Heart left ventricle (tissue), 16 donors: Measurements from ENCODE around the gene IFNA13. TPM values are rescaled to one million over a fixed set of nuclear protein-coding genes. Genes with fewer than 3 reads are reported as not detected.

ENCODE experiments used
- ATAC-seq, 4 donors: fragments of 200-7000 bp; cut with Tn5 transposase; one replicate each; pipeline ENCODE4 v1.9.1; 2020 to 2022; ENCODE audit warnings: moderate library complexity in 4 of 4, mild to moderate bottlenecking in 3 of 4, moderate number of reproducible peaks in 1 of 4
- DNase-seq, 5 donors: peaks; one replicate each; pipeline ENCODE4 v3.0.0-alpha.2; 2020
- H3K27ac ChIP-seq, 12 donors: fragments of 200-600 bp; sonication (generic) in 4 of 12; one replicate each; pipeline versions ENCODE4 v1.5.0 to v1.8.0; 2016 to 2022; ENCODE audit warnings: mild to moderate bottlenecking in 2 of 12
- H3K27me3 ChIP-seq, 9 donors: fragments of 200-600 bp; sonication (generic) in 2 of 9; one replicate each; pipeline versions ENCODE4 v1.5.1 to v1.8.0; 2016 to 2022; ENCODE audit warnings: mild to moderate bottlenecking in 3 of 9
- H3K36me3 ChIP-seq, 9 donors: fragments of 200-600 bp; sonication (generic) in 2 of 9; one replicate each; pipeline versions ENCODE4 v1.5.0 to v1.8.0; 2018 to 2022; ENCODE audit warnings: mild to moderate bottlenecking in 2 of 9
- H3K4me1 ChIP-seq, 12 donors: fragments of 200-600 bp; sonication (generic) in 4 of 12; one replicate each; pipeline versions ENCODE4 v1.5.0 to v1.8.0; 2016 to 2022; ENCODE audit warnings: mild to moderate bottlenecking in 3 of 12
- H3K4me3 ChIP-seq, 12 donors: fragments of 200-600 bp; sonication (generic) in 4 of 12; one replicate each; pipeline versions ENCODE4 v1.5.0 to v1.8.0; 2017 to 2022; ENCODE audit warnings: mild to moderate bottlenecking in 9 of 12, moderate library complexity in 4 of 12
- H3K9me3 ChIP-seq, 12 donors: fragments of 200-600 bp; sonication (generic) in 4 of 12; one replicate each; pipeline versions ENCODE4 v1.5.0 to v1.8.0; 2016 to 2022; ENCODE audit warnings: mild to moderate bottlenecking in 1 of 12
- POLR2A ChIP-seq, 2 donors: fragments of 450-650 bp; IDR thresholded peaks; one replicate each; pipeline ENCODE4 v1.6.1; 2017; ENCODE audit warnings: antibody characterized with exemption in 2 of 2, mild to moderate bottlenecking in 2 of 2, moderate library complexity in 2 of 2
- WGBS, 4 donors: extraction: QIAGEN DNeasy Blood & Tissue Kit in 2 of 4; methylation state at CpG; one replicate each; pipeline versions ENCODE4 v1.1.5 to v1.1.7; 2013 to 2018; 5-methylcytosine and 5-hydroxymethylcytosine counted together
- intact Hi-C, 10 donors: fragments of 100-400 bp; cut with DNase I; formaldehyde crosslinking; loops; one replicate each; pipeline versions ENCODE4 v1.11.1 to v1.14.2; 2022
- polyA plus RNA-seq, 2 donors: library from polyadenylated mRNA; stranded (reverse); fragments of 200-250 nt; gene quantifications; one replicate each; pipeline ENCODE4 v1.2.3, GENCODE V29; 2013
- total RNA-seq, 9 donors: library from RNA; depleted of rRNA in 2 of 9; stranded (reverse); fragments of >200 nt in 2 of 9; fragmentation: NEBNext Ultra II Directional in 3 of 9; extraction: Animal tissue kit (Norgen Biotek cat#: 25700) in 3 of 9; gene quantifications; one replicate each; pipeline versions ENCODE4 v1.1.0 to v1.2.4, GENCODE V29; 2016 to 2023
- TF ChIP-seq, protein P1 (sequence below), 12 donors: fragments of 200-600 bp; sonication (generic) in 4 of 12; IDR thresholded peaks; one replicate each; pipeline versions ENCODE4 v1.5.0 to v1.8.0; 2018 to 2022; ENCODE audit warnings: antibody characterized with exemption in 12 of 12, mild to moderate bottlenecking in 5 of 12
- donor health status: ischemic (EF 13 %, LVEDD 7.1; RV severe dilation, severe dysfunction).
- donor health status: healthy with polysubstance abuse.
- donor health status: DM: no; HTN: yes; CAD: no.
- donor health status: DM: no; HTN: no; CAD: no.
- donor health status: ischemic (EF 25% LVEDD 6.9; RV normal size, moderate dysfunction).
- donor health status: ischemic (EF 25% LVEDD 5.7; RV mildly dilated, moderate dysfunction).
- donor health status: healthy.
- donor health status: DM: yes; HTN: yes; CAD: no.
- donor health status: ischemic (EF 35%, LVEDD 5.7; RV mildly dilated, moderate dysfunction).
- donor health status: nonischemic (EF 11% LVEDD 7.7; RV severe dilation, severe dysfunction).
- donor health status: DM: yes; HTN: yes; CAD: no.
- donor health status: PGD.
- donor health status: ischemic (EF 29% LVEDD 5.4; RV normal size, mild dysfunction).
- donor health status: nonischemic (EF 23%, LVEDD 6.1; RV moderate dilation, normal function).

Gene IFNA13
- total and polyA plus RNA-seq, 11 donors: not detected

DNA sequence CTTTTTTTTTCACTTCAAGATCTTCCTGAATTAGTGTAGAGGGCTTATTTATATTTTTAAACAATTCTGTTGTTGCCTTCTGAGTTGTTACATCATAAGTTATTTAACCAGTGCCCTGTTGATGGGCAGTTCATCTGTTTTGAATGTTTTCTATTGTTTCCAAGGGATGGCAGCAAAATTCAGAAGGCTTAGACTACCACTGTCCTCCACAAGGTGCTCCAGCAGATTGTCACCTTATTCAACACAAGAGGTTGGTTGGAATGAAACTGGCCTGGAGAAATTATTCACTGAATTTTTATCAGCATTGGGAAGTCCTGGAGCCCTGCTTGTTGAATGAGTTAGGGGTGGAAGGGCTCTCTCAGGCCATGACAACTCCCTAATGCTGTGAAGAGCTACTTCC lies 31.4 kb downstream of the IFNA13 start:
- no peak overlapping the region for H3K27ac ChIP-seq
- intact Hi-C loops: loop anchor here in 4 of 10 donors (5.0 kb wide), 3 partner anchors 56 to 671 kb away; partner anchors contain the start of gene CDKN2B (in 1 of the 4)

DNA sequence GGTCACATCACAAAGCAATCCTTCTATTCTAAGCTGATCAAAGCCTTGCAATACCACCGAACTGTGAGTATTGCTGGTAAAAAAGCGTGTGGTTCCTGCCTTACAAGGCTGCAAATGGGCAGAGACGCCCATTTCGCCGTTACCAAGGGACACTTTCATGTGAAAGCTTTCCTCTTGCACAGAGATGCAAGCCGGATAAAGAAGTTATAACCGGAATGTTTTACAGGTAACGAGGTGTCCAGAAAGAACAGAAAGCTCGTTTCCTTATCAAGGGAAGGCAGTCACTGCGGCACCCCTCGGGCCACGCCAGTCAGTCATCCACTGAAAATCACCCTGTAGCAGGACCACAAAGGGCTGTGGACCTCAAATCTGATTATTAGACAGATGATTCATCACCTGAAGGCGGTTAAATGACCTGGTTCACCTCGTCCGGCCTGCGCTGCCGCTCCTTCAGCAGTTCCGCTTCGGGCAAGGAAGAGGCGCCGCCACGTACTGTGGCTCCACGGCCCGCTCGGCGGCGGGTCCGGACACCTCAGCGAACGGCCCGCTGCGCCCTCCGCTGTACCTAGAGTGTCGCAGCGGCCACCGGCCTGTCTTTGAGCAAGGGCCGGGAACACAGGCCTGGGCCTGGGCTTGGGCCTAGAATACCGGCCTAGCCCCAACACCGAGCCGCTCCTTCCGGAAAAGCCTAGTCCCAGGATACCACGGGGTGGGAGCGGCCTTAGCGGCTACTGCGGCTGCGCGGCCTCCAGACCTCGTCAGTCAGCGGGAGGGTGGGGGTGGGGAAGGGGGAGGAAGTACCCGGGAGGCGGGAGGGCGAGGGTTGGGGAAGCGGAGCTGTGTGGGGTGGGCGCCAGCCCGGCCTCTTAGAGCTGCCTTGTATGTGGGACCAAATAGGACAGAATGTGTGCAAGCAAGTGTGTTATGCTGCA lies 32.9 kb downstream of the IFNA13 start, which contains the start of gene KLHL9:
Gene KLHL9, minus strand, starts transcription at position 704 of the 932 bp plus-strand sequence. Its CDS starts 545 bp downstream, at position 159.
- intact Hi-C loops: loop anchor here in 5 of 10 donors (5.0 kb wide), 5 partner anchors 57 to 672 kb away; partner anchors contain the start of genes CDKN2B (in 1 of the 5) and MTAP (in 1 of the 5)
- TF ChIP-seq, protein P1, sequence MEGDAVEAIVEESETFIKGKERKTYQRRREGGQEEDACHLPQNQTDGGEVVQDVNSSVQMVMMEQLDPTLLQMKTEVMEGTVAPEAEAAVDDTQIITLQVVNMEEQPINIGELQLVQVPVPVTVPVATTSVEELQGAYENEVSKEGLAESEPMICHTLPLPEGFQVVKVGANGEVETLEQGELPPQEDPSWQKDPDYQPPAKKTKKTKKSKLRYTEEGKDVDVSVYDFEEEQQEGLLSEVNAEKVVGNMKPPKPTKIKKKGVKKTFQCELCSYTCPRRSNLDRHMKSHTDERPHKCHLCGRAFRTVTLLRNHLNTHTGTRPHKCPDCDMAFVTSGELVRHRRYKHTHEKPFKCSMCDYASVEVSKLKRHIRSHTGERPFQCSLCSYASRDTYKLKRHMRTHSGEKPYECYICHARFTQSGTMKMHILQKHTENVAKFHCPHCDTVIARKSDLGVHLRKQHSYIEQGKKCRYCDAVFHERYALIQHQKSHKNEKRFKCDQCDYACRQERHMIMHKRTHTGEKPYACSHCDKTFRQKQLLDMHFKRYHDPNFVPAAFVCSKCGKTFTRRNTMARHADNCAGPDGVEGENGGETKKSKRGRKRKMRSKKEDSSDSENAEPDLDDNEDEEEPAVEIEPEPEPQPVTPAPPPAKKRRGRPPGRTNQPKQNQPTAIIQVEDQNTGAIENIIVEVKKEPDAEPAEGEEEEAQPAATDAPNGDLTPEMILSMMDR (IDR thresholded peaks at IDR 0.05): peak in 1 of 12 donors; percentile 22
- TF ChIP-seq POLR2A (IDR thresholded peaks at IDR 0.05): peak in 1 of 2 donors; percentile 59
- ATAC-seq (peak; percentile 99 to 100 (median 100)), DNase-seq (peak; percentile 94 to 97 (median 95))
- H3K9me3 ChIP-seq: no peaks in the 10 kb centered on the region
- peaks cover 0 to 21% (median 4%) of the 10 kb centered on the region in 9 donors for H3K36me3 ChIP-seq
- WGBS, 4 donors: 0 to 1% (median 0%) methylated on average over 31 to 55 of the region's 55 CpGs
- peaks cover 12 to 50% (median 44%) of the 10 kb centered on the region in 12 donors for H3K4me1 ChIP-seq
- H3K4me3 ChIP-seq: peak within 1 kb of the TSS; percentile 69 to 97 (median 82)
- peaks cover 0 to under 1% (median 0%) of the 10 kb centered on the region in 9 donors for H3K27me3 ChIP-seq
- H3K27ac ChIP-seq: peak within 1 kb of the TSS; percentile 91 to 99 (median 94)

More for the DNA sequence above, 31.4 kb downstream of the IFNA13 start:
- peaks cover 11 to 35% (median 29%) of the 10 kb centered on the region in 12 donors for H3K4me1 ChIP-seq
- peaks cover 0 to 4% (median 0%) of the 10 kb centered on the region in 9 donors for H3K27me3 ChIP-seq
- DNase-seq (no peak), ATAC-seq (no peak)
- TF ChIP-seq, protein P1 (IDR thresholded peaks at IDR 0.05): no peak
- no peak for TF ChIP-seq POLR2A (IDR thresholded peaks at IDR 0.05)
- H3K9me3 ChIP-seq: no peaks in the 10 kb centered on the region
- peaks cover 0 to 12% (median 2%) of the 10 kb centered on the region in 9 donors for H3K36me3 ChIP-seq
- no peak overlapping the region for H3K4me3 ChIP-seq

DNA sequence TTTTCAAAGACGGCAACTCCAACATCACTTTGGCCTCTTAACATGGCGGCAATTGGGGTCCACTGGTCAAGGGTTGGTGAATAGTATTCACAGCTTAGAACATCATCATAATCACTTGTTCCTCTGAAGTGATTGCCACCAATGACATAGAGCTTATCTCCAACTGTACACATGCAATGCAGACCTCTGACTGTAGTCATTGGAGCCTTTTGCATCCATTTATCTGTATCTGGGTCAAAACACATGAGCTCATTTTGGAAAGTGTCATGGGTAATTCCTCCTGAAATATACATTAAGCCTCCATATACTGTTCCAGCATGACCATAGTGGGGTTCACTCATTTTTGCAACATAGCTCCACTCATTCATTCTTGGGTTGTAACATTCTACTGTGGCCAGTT lies 34.6 kb downstream of the IFNA13 start:
- 95 to 98% (median 98%) methylated on average over 2 of the region's 2 CpGs for WGBS, 4 donors
- peaks cover 0 to 27% (median 4%) of the 10 kb centered on the region in 9 donors for H3K36me3 ChIP-seq
- intact Hi-C loops: loop anchor here in 3 of 10 donors (2.0 to 5.0 kb wide), 3 partner anchors 459 to 469 kb away; partner anchors contain the start of gene MTAP (in 1 of the 3)
- H3K27ac ChIP-seq: no peak overlapping the region
- H3K27me3 ChIP-seq: no peaks in the 10 kb centered on the region
- no peaks in the 10 kb centered on the region for H3K9me3 ChIP-seq
- peak overlapping the region in 8 of 12 donors; percentile 69 to 91 (median 82) for H3K4me3 ChIP-seq
- H3K4me1 ChIP-seq: peaks cover 12 to 66% (median 52%) of the 10 kb centered on the region in 12 donors
- DNase-seq (no peak), ATAC-seq (no peak)
- no peak for TF ChIP-seq POLR2A (IDR thresholded peaks at IDR 0.05)
- TF ChIP-seq, protein P1 (IDR thresholded peaks at IDR 0.05): no peak
